ENCODE measurements around the gene FUOM. TPM values are rescaled to one million over a fixed set of nuclear protein-coding genes. Genes with fewer than 3 reads are reported as not detected.

The FUOM gene
- total and polyA plus RNA-seq, 2 of the 8 experiments (the other 6 are each of a cell fraction or from before 2014, with no cell fraction given) = 22.0 to 30.4 TPM

GRCh38 chr10:133375357-133376115, 17.7 kb upstream of the FUOM start (continued):
- TF ChIP-seq, protein P1, sequence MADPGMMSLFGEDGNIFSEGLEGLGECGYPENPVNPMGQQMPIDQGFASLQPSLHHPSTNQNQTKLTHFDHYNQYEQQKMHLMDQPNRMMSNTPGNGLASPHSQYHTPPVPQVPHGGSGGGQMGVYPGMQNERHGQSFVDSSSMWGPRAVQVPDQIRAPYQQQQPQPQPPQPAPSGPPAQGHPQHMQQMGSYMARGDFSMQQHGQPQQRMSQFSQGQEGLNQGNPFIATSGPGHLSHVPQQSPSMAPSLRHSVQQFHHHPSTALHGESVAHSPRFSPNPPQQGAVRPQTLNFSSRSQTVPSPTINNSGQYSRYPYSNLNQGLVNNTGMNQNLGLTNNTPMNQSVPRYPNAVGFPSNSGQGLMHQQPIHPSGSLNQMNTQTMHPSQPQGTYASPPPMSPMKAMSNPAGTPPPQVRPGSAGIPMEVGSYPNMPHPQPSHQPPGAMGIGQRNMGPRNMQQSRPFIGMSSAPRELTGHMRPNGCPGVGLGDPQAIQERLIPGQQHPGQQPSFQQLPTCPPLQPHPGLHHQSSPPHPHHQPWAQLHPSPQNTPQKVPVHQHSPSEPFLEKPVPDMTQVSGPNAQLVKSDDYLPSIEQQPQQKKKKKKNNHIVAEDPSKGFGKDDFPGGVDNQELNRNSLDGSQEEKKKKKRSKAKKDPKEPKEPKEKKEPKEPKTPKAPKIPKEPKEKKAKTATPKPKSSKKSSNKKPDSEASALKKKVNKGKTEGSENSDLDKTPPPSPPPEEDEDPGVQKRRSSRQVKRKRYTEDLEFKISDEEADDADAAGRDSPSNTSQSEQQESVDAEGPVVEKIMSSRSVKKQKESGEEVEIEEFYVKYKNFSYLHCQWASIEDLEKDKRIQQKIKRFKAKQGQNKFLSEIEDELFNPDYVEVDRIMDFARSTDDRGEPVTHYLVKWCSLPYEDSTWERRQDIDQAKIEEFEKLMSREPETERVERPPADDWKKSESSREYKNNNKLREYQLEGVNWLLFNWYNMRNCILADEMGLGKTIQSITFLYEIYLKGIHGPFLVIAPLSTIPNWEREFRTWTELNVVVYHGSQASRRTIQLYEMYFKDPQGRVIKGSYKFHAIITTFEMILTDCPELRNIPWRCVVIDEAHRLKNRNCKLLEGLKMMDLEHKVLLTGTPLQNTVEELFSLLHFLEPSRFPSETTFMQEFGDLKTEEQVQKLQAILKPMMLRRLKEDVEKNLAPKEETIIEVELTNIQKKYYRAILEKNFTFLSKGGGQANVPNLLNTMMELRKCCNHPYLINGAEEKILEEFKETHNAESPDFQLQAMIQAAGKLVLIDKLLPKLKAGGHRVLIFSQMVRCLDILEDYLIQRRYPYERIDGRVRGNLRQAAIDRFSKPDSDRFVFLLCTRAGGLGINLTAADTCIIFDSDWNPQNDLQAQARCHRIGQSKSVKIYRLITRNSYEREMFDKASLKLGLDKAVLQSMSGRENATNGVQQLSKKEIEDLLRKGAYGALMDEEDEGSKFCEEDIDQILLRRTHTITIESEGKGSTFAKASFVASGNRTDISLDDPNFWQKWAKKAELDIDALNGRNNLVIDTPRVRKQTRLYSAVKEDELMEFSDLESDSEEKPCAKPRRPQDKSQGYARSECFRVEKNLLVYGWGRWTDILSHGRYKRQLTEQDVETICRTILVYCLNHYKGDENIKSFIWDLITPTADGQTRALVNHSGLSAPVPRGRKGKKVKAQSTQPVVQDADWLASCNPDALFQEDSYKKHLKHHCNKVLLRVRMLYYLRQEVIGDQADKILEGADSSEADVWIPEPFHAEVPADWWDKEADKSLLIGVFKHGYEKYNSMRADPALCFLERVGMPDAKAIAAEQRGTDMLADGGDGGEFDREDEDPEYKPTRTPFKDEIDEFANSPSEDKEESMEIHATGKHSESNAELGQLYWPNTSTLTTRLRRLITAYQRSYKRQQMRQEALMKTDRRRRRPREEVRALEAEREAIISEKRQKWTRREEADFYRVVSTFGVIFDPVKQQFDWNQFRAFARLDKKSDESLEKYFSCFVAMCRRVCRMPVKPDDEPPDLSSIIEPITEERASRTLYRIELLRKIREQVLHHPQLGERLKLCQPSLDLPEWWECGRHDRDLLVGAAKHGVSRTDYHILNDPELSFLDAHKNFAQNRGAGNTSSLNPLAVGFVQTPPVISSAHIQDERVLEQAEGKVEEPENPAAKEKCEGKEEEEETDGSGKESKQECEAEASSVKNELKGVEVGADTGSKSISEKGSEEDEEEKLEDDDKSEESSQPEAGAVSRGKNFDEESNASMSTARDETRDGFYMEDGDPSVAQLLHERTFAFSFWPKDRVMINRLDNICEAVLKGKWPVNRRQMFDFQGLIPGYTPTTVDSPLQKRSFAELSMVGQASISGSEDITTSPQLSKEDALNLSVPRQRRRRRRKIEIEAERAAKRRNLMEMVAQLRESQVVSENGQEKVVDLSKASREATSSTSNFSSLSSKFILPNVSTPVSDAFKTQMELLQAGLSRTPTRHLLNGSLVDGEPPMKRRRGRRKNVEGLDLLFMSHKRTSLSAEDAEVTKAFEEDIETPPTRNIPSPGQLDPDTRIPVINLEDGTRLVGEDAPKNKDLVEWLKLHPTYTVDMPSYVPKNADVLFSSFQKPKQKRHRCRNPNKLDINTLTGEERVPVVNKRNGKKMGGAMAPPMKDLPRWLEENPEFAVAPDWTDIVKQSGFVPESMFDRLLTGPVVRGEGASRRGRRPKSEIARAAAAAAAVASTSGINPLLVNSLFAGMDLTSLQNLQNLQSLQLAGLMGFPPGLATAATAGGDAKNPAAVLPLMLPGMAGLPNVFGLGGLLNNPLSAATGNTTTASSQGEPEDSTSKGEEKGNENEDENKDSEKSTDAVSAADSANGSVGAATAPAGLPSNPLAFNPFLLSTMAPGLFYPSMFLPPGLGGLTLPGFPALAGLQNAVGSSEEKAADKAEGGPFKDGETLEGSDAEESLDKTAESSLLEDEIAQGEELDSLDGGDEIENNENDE (IDR thresholded peaks at IDR 0.05; ENCODE audit: insufficient replicate concordance, low read length) = no peak
- TF ChIP-seq CBX8 (IDR thresholded peaks at IDR 0.05; ENCODE audit: borderline replicate concordance, low read depth, low read length) = no peak
- no peak for TF ChIP-seq EP300 (IDR thresholded peaks at IDR 0.05; ENCODE audit: borderline replicate concordance in 1 of 2, low read depth in 2 of 2, low read length in 2 of 2)
- TF ChIP-seq TEAD4 (IDR thresholded peaks at IDR 0.05; ENCODE audit: low read depth, low read length) = no peak
- TF ChIP-seq HDAC2 (IDR thresholded peaks at IDR 0.05; ENCODE audit: borderline replicate concordance in 1 of 2, low read depth in 2 of 2, low read length in 2 of 2) = no peak
- no peak for TF ChIP-seq ZNF274 (IDR thresholded peaks at IDR 0.05; ENCODE audit: borderline replicate concordance, extremely low read depth, low read length)
- TF ChIP-seq SRF (IDR thresholded peaks at IDR 0.05; ENCODE audit: low read depth, low read length) = no peak
- no peak for TF ChIP-seq PHF8 (conservative IDR thresholded peaks at IDR 0.05; ENCODE audit: low read depth, low read length)
- no peak for TF ChIP-seq RNF2 (IDR thresholded peaks at IDR 0.05; ENCODE audit: borderline replicate concordance, low read depth, low read length, missing control alignments, poor library complexity, severe bottlenecking)
